NCI-H526 (cell line): ENCODE results near the gene UBE2L5.
A peak's percentile ranks its signal among the peaks of the same experiment; 100 is the strongest.

Source experiments
- DNase-seq, 2 experiments: peaks; one replicate each; lab custom pipeline; 2025; lab: John Stamatoyannopoulos, UW

Gene UBE2L5

DNA sequence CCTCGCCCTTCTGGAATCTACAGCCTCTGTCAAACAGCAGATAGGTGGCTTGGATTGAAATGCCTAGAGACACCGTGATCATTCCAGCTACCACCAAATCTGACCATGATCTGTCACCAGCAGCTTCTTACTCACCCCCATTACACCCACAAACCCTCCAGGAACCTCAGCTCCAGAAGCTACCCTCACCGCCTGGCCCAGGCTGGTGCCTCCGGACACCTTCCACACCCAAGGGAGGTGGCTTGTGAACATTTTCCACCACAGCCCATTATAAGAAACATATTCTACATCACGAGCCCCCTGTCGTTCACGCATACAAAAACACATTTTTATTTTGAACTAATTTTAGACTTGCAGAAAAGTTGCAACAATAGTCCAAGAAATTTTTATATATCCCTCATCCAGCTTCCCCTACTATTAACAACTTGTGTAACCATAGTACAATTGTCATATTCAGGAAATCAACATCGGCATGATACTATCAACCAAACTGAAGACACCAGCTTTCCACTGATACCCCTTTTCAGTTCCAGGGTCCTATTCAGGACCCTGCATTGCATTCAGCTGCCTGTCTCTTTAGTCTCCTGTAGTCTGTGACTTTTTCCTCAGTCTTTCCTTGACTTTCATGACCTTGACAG lies 15.4 kb upstream of the UBE2L5 start:
- DNase-seq = no peak

DNA sequence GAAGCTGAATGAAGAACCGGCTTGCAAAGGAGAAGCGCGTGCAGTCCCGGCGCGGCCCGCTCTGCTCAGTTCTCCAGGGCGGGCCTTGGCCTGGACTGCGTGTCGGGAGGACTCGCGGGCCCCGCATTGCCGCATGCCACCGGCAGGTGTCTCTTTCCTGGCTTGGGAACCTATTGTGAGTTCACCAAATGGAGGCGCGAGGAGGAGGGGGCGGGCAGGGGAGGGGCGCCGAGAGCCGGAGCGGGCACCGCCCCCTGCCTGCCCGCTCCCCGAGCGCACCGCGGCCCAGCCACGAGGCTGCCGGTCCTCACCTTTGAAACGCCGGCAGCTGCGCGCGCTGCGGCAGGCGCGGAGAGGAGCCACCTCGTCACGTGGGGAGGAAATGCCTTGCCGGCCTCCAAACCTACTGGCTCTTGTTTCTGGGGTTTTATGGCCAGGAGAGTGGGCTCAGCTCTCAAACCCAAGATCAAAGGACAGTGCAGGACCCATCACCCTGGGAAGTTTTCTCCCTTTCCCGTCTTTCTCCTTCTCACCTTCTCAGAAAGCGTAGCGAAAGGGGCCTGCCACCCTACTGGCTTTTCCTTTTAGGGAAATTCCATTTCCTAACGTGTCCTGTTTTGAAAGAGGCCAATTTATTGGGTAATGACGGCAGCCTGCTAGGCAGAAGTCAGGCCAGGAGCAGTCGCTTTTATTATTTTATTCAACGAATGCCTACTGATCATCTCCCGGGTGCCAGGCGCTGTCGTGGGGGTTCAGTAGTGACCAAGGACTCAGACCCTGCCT lies 13.8 kb upstream of the UBE2L5 start:
- DNase-seq = peak; percentile 86 to 98

- DNase-seq = no peak
Observed at GRCh38 chr13:30409886-30410704, 12.2 kb upstream of the UBE2L5 start.

- no peak for DNase-seq
Observed at GRCh38 chr13:30410705-30411125, 11.6 kb upstream of the UBE2L5 start.

GRCh38 chr13:30412346-30412745 lies 9.9 kb upstream of the UBE2L5 start:
- no peak for DNase-seq

- DNase-seq = no peak
Observed at GRCh38 chr13:30413842-30414241, 8.5 kb upstream of the UBE2L5 start.

DNA sequence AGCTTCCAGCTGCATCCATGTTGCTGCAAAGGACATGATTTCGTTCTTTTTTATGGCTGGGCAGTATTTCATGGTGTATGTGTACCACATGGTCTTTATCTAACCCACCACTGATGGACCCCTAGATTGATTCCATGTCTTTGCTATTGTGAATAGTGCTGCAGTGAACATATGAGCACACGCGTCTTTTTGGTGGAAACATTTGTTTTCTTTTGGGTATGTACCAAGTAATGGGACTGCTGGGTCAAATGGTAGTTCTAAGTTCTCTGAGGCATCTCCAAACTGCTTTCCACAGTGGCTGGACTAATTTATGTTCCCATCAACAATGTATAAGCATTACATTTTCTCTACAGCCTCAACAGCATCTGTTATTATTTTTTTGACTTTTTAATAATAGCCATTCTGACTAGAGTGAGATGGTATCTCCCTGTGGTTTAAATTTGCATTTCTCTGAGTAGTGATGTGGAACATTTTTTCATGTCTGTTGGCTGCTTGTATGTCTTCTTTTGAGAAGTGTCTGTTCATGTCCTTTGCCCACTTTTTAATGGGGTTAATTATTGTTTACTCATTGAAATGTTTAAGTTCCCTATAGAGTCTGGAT lies 6.8 kb upstream of the UBE2L5 start:
- peak; percentile 85 to 87 for DNase-seq

DNA sequence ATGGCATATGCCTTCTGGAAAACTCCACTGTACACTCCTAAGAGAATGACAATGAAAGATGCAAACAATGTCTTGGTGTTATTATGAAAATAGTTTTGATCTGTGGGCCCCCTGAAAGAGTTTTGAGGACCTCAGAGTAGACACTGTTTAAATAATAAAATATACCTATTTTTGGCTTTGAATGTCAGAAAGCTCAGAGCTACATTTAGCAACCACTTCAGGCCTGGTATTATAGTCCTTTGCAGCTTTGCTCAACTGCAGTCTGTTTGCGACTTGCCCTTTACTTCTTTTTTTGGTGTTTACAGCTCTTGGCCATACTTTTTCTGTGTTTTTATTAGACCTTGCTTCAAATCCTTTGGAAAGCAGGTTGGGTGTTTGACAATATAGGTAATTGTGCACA lies 5.8 kb upstream of the UBE2L5 start:
- DNase-seq = peak in 1 of 2 experiments; percentile 36

DNA sequence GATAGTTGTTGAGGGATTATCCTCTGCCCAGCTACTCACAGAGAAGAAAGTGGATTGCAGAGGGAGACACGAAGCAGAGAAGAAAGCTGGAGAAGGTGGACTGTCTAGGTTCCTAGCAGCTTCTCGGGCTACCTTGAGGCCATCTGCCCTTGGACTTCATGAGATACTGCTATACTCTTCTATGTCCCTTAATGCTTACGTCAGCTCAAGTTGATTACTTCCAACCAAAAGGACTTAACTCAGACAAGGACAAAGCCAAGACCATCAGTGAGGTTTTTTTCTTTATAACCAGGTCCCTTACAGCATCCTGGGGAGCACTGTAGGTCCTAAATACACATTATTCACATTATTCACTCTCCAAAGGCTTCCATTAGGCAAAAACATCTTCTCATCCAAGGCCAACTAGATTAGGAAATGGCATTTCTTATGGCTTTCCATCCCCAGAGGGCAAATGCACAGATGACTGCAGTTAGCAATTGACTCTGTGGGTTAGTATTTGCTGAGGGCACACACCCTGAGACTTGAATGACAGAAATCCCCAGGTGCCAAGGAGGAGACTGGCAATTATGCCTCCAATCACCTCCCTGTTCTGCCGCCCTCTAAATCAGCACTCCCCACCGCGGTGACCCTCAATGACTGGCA lies 4.1 kb upstream of the UBE2L5 start:
- no peak for DNase-seq

- peak in 1 of 2 experiments; percentile 11 for DNase-seq
Observed at GRCh38 chr13:30418717-30419459, 3.4 kb upstream of the UBE2L5 start.

- peak; percentile 52 to 89 for DNase-seq
Observed at GRCh38 chr13:30421093-30422053, 920 bp upstream of the UBE2L5 start.

- DNase-seq = no peak
Observed at GRCh38 chr13:30423891-30424290, 1.6 kb downstream of the UBE2L5 start.

GRCh38 chr13:30429235-30429634 lies 6.9 kb downstream of the UBE2L5 start:
- peak; percentile 76 to 90 for DNase-seq

DNA sequence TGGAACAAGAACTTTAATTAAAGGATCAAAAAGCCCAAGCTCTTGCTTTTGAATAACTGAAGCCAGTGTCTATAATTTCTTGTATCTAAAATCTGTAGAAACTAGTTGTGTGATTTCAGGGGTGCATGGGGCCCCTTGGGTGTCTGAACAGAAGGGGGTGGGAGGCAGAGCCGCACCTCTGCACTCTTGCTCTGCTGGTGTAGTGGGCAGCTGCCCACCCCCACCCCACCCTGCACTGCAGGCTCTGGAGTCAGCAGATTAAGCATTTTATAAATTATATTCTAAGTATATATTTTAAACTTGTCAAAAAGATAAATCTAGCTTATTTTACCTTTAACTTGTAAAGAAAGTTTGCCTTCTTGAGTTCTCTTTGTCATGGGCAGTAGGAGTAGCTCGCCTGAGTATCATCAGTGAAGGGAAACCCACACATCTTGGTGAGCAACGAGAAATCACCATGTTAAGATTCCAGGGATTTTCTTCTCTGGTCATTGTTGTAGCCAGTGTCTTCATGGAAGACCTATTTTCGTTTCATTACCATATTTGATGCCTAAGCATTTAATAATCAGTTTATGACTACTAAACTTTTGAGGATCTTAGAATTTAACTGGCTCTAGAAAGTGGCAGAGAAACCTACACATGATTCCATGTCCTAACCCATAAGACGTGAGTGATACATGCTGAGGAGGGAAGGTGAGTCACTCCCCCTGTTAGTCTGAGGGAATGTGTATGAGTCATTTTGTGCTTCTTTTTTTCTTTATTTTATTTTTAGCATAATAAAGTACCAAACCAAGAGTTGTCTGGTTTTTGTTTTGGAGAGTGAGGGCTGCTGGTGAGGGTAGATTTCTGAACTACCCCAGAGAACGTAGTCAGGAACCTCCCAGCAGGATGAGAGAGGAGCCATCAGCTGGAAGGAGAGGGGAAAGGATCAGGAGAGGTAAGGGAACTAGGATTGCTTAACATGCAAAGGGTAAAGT lies 7.7 kb downstream of the UBE2L5 start:
- DNase-seq = no peak

DNA sequence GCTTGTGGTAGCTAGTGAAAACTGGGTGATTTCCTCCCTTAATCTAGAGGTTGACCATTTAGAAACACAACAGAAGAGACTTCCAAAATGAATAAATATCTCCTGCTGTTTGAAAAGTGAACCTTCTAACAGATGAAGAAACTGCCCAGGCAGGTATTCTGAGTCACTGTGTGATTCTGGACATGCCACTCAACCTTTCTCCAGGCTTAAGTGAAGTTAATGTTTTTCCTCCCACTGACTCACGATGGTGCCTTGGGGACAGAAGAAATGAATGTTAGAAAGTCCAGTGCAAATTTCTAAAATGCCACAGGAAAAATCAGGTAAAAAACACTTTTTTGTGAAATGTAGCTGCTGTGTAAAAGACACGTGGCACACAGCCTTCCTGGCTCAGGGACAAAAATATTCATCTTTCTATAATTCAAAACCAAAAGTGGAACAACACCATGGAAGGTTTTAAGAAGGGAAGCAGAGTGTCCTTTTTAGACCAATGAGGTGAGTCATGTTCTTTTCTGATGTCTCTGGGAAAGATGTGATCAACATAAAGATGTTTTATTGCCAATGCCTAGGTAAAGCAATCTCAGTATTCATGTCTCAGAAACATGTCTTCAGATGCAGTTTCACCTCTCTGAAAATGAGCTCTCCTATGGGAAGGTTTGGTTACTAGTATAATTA lies 9.1 kb downstream of the UBE2L5 start:
- no peak for DNase-seq

- no peak for DNase-seq
Observed at GRCh38 chr13:30435911-30436451, 13.7 kb downstream of the UBE2L5 start.

DNA sequence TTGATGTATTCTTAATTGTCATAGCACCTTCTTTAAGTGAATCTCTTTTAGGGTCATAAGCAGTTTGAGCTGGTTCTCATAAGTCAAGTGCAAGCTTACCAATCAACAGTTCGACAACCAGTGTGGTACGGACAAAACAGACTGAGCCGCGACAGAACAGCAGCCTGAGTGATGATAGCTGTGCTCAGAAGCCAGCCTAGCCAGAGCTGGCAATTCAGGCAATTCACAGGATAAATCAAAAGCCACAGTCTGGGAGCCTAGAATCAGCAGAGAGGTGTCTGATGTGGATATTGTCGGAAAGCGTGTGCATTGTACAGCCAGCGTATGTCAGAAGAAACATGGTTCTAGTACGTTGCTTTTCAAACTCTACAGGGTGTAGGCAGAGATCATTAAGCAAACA lies 14.9 kb downstream of the UBE2L5 start:
- DNase-seq = no peak

DNA sequence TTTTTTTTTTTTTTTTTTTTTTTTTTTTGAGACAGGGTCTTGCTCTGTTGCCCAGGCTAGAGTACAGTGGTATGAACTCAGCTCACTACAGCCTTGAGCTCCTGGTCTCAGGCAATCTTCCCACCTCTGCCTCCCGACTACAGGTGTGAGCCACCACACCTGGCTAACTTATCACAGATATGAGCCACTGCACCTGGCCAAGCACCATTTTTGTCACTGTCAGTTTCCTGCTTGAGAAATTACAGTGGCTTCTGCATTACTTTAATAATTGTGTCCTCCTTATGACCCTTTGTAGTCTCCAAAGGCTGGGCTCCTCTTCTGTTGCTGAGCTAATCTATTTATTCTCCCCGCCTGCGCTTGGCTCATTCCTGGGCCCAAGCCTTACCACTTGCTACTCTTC lies 16.0 kb downstream of the UBE2L5 start:
- no peak for DNase-seq
